GM12878 (cell line): Measurements from ENCODE around the gene LMAN1L. TPM values are rescaled to one million over a fixed set of nuclear protein-coding genes. Genes with fewer than 3 reads are reported as not detected.

ENCODE experiments used
- ATAC-seq: fragments of 200-7000 bp; cut with Tn5 transposase; 3 replicates; pipeline ENCODE4 v1.9.1; 2020; ENCODE audit warnings: mild to moderate bottlenecking, moderate library complexity
- BruUV-seq: library from RNA; stranded (reverse); fragments of 400-500 nt; replicated peaks from 2 replicates; lab custom pipeline; 2021; lab: Mats Ljungman, UMichigan
- CTCF ChIA-PET: fragments of 300-600 bp; sonication (Branson Sonifier 250); formaldehyde crosslinking; extraction: SDS; loops from one replicate; lab custom pipeline; 2021; ENCODE audit warnings: inconsistent platforms; lab: Yijun Ruan, JAX
- POLR2A ChIA-PET: fragments of 350-600 bp; formaldehyde crosslinking; extraction: SDS; loops from one replicate; lab custom pipeline; 2021; ENCODE audit warnings: inconsistent platforms; lab: Charles Lee
- RAD21 ChIA-PET: fragments of 300-600 bp; sonication (Branson Sonifier 250); formaldehyde crosslinking; loops from one replicate; lab custom pipeline; 2023; ENCODE audit warnings: antibody characterized with exemption; ENCODE audit not compliant: unreplicated experiment; lab: Charles Lee
- SMC1A ChIA-PET: fragments of 300-600 bp; sonication (Branson Sonifier 250); formaldehyde crosslinking; loops from one replicate; lab custom pipeline; 2023; ENCODE audit not compliant: unreplicated experiment, uncharacterized antibody; lab: Charles Lee
- DNase-seq: peaks from one replicate; pipeline ENCODE4 v3.0.0-alpha.2; 2011; ENCODE audit warnings: low read depth, low spot score
- FAIRE-seq: peaks from 3 replicates; lab custom pipeline; 2011; peaks lifted over from hg19 to GRCh38; lab: Jason Lieb, UNC
- H2AFZ ChIP-seq: 2 replicates; pipeline ENCODE4 v1.6.0; 2011; ENCODE audit warnings: low read depth, low read length, control low read depth; ENCODE audit not compliant: control insufficient read depth
- H3K27ac ChIP-seq: 2 replicates; pipeline ENCODE4 v1.5.1; 2011; ENCODE audit warnings: control low read depth; ENCODE audit not compliant: control insufficient read depth, insufficient read depth
- H3K27me3 ChIP-seq, 2 experiments: replicated peaks in 1 of 2; 2 replicates each; pipeline versions ENCODE4 v1.6.0 to v1.6.1; 2011; ENCODE audit warnings: low read length in 1 of 2; ENCODE audit not compliant: control insufficient read depth in 2 of 2, insufficient read depth in 2 of 2
- H3K36me3 ChIP-seq, 2 experiments: 2 replicates each; pipeline ENCODE4 v1.5.1; 2011; ENCODE audit warnings: low read length in 1 of 2; ENCODE audit not compliant: control insufficient read depth in 2 of 2, insufficient read depth in 2 of 2
- H3K4me1 ChIP-seq: 2 replicates; pipeline ENCODE4 v1.6.1; 2011; ENCODE audit warnings: mild to moderate bottlenecking, low read length, moderate library complexity, mixed read lengths; ENCODE audit not compliant: control insufficient read depth, insufficient read depth
- H3K4me2 ChIP-seq: 2 replicates; pipeline ENCODE4 v1.6.0; 2011; ENCODE audit warnings: control low read depth; ENCODE audit not compliant: control insufficient read depth, insufficient read depth
- H3K4me3 ChIP-seq: fragments of 200-600 bp; sonication (generic); 2 replicates; pipeline ENCODE4 v1.5.1; 2016
- H3K79me2 ChIP-seq: 2 replicates; pipeline ENCODE4 v1.6.0; 2011; ENCODE audit warnings: low read length; ENCODE audit not compliant: control insufficient read depth, insufficient read depth
- H3K9ac ChIP-seq: 2 replicates; pipeline ENCODE4 v1.8.0; 2011; ENCODE audit warnings: low read length, control low read depth, mixed read lengths; ENCODE audit not compliant: control insufficient read depth, insufficient read depth
- H3K9me3 ChIP-seq: replicated peaks from 3 replicates; pipeline ENCODE4 v1.5.1; 2011; ENCODE audit warnings: mild to moderate bottlenecking, low read length; ENCODE audit not compliant: control insufficient read depth, insufficient read depth
- H4K20me1 ChIP-seq: 2 replicates; pipeline ENCODE4 v1.6.0; 2011; ENCODE audit not compliant: control insufficient read depth, insufficient read depth
- BHLHE40 ChIP-seq, 2 experiments: fragments of 450-650 bp in 1 of 2; IDR thresholded peaks; 2 replicates each; pipeline ENCODE4 v1.6.1; 2011 to 2017; ENCODE audit warnings: low read depth in 2 of 2, borderline replicate concordance in 1 of 2, improper control_type of control experiment in 1 of 2, low read length in 1 of 2, mild to moderate bottlenecking in 1 of 2
- BMI1 ChIP-seq: fragments of 450-650 bp; IDR thresholded peaks from 2 replicates; pipeline ENCODE4 v1.6.1; 2016; ENCODE audit warnings: mild to moderate bottlenecking, moderate library complexity, borderline replicate concordance
- CHD1 ChIP-seq: IDR thresholded peaks from 2 replicates; pipeline ENCODE4 v1.6.1; 2012; ENCODE audit warnings: low read depth, low read length, improper control_type of control experiment
- CREB1 ChIP-seq: IDR thresholded peaks from 2 replicates; pipeline ENCODE4 v1.6.1; 2012; ENCODE audit warnings: low read depth, mild to moderate bottlenecking, inconsistent platforms
- EED ChIP-seq: sonication (generic); IDR thresholded peaks from 2 replicates; pipeline ENCODE4 v1.6.1; 2016; ENCODE audit warnings: antibody characterized with exemption, low read depth
- EP300 ChIP-seq, 2 experiments: fragments of 150-350 bp in 1 of 2; IDR thresholded peaks; 2 replicates each; pipeline ENCODE4 v1.6.1; 2011 to 2012; ENCODE audit warnings: low read depth in 2 of 2, low read length in 2 of 2, borderline replicate concordance in 1 of 2, improper control_type of control experiment in 1 of 2, inconsistent platforms in 1 of 2; ENCODE audit not compliant: control insufficient read depth in 1 of 2
- GABPA ChIP-seq: IDR thresholded peaks from 2 replicates; pipeline ENCODE4 v1.6.1; 2014; ENCODE audit warnings: antibody characterized with exemption, low read depth, mild to moderate bottlenecking, inconsistent platforms
- IKZF1 ChIP-seq: fragments of 450-650 bp; conservative IDR thresholded peaks from 2 replicates; pipeline ENCODE4 v1.6.1; 2017; ENCODE audit warnings: antibody characterized with exemption, mild to moderate bottlenecking
- JUND ChIP-seq: IDR thresholded peaks from 2 replicates; pipeline ENCODE4 v1.6.1; 2012; ENCODE audit warnings: low read depth, mild to moderate bottlenecking, low read length, improper control_type of control experiment, moderate library complexity
- LARP7 ChIP-seq: fragments of 450-650 bp; IDR thresholded peaks from 2 replicates; pipeline ENCODE4 v1.6.1; 2017; ENCODE audit warnings: mild to moderate bottlenecking
- NR2C1 ChIP-seq: fragments of 450-650 bp; IDR thresholded peaks from 2 replicates; pipeline ENCODE4 v1.6.1; 2017; ENCODE audit warnings: antibody characterized with exemption, mild to moderate bottlenecking, moderate library complexity
- PAX5 ChIP-seq: IDR thresholded peaks from 2 replicates; pipeline ENCODE4 v1.6.1; 2011; ENCODE audit warnings: low read depth, low read length, borderline replicate concordance
- RELB ChIP-seq: fragments of 450-650 bp; IDR thresholded peaks from 2 replicates; pipeline ENCODE4 v1.6.1; 2017; ENCODE audit warnings: low read depth, mild to moderate bottlenecking, moderate library complexity
- RUNX3 ChIP-seq: IDR thresholded peaks from 2 replicates; pipeline ENCODE4 v1.6.1; 2012; ENCODE audit warnings: low read length, inconsistent platforms
- SIN3A ChIP-seq: IDR thresholded peaks from 2 replicates; pipeline ENCODE4 v1.6.1; 2012; ENCODE audit warnings: low read depth, low read length, improper control_type of control experiment
- STAT1 ChIP-seq: fragments of 450-650 bp; conservative IDR thresholded peaks from 2 replicates; pipeline ENCODE4 v1.6.1; 2014; ENCODE audit warnings: antibody characterized with exemption, mild to moderate bottlenecking
- ZNF24 ChIP-seq: fragments of 450-650 bp; IDR thresholded peaks from 2 replicates; pipeline ENCODE4 v1.6.1; 2017; ENCODE audit warnings: antibody characterized with exemption, mild to moderate bottlenecking
- ZSCAN29 ChIP-seq: fragments of 450-650 bp; IDR thresholded peaks from 2 replicates; pipeline ENCODE4 v1.6.1; 2017; ENCODE audit warnings: mild to moderate bottlenecking, moderate library complexity
- WGBS: methylation state at CpG from one replicate; pipeline ENCODE4 v1.1.6; 2016; ENCODE audit warnings: low lambda C conversion rate; ENCODE audit not compliant: insufficient replicate concordance, insufficient coverage; ENCODE audit errors: missing lambda C conversion rate; 5-methylcytosine and 5-hydroxymethylcytosine counted together
- in situ Hi-C: fragments of 300-500 bp; cut with MboI; formaldehyde crosslinking; loops from 9 replicates; pipeline ENCODE4 v1.14.3; 2018; ENCODE audit warnings: mixed read lengths
- intact Hi-C: fragments of 100-400 bp; cut with micrococcal nuclease; formaldehyde crosslinking; loops from one replicate; pipeline ENCODE4 v1.14.2; 2022; ENCODE audit not compliant: unreplicated experiment
- polyA plus RNA-seq, 11 experiments: library from polyadenylated mRNA; depleted of rRNA in 4 of 11; unstranded in 6 of 11; stranded (reverse) in 5 of 11; fragments of >200 nt; fragmentation: Nextera tagmentation in 4 of 11; fragmentation: Illumina TruSeq in 1 of 11; extraction: Ambion mirVana in 4 of 11; extraction: Trizol in 1 of 11; gene quantifications; 1 replicate in 1 of 11; 2 replicates in 10 of 11; pipeline versions ENCODE4 v1.2.1 to v1.2.3, GENCODE V29; 2011 to 2016; ENCODE audit warnings: inconsistent platforms in 2 of 11, missing spikeins in 2 of 11, low read depth in 1 of 11
- total RNA-seq, 4 experiments: library from RNA; depleted of rRNA in 3 of 4; stranded (reverse); fragments of >200 nt in 3 of 4; fragmentation: Illumina TruSeq in 1 of 4; extraction: Trizol in 1 of 4; gene quantifications; 2 replicates each; pipeline versions ENCODE4 v1.2.1 to v1.2.3, GENCODE V29; 2013 to 2021

LMAN1L gene
- total and polyA plus RNA-seq, 10 of the 15 experiments (the other 5 are each of a cell fraction or from before 2014, with no cell fraction given), result not detected

GRCh38 chr15:74799856-74800558 is 12.6 kb upstream of the LMAN1L start:
- Histone ChIP-seq H3K79me2 (peaks cover 38% of the 10 kb centered on the region), H3K4me1 (peaks cover 38% of the 10 kb centered on the region), H3K9me3 (no peaks in the 10 kb centered on the region), H3K4me2 (no peak overlapping the region), H3K27ac (peak overlapping the region; percentile 39), H3K27me3 (no peaks in the 10 kb centered on the region), H4K20me1 (peaks cover 6% of the 10 kb centered on the region), H3K9ac (no peak overlapping the region), H3K4me3 (no peak overlapping the region), H3K36me3 (peaks cover 51 to 63% of the 10 kb centered on the region in 2 experiments), H2AFZ (no peak overlapping the region)
- ChIA-PET CTCF (interaction anchor here (0.5 to 25.9 kb wide), 26 partner anchors 8 to 425 kb away, joined by 3 to 1288 read pairs (median 3); partner anchors contain the start of gene CSK), RAD21 (interaction anchor here (0.6 to 22.9 kb wide), 7 partner anchors 10 to 185 kb away, joined by 3 to 1186 read pairs (median 4); partner anchors contain the start of genes CLK3, CSK and FAM219B), POLR2A (interaction anchor here (1.3 to 5.3 kb wide), 6 partner anchors 10 to 28 kb away, joined by 6 to 59 read pairs (median 18); partner anchors contain the start of gene CSK), SMC1A (interaction anchor here (0.6 to 15.7 kb wide), 9 partner anchors 11 to 827 kb away, joined by 3 to 811 read pairs (median 6); partner anchors contain the start of gene CSK)
- DNase-seq (peak; percentile 76), FAIRE-seq (peak; percentile 99), ATAC-seq (peak; percentile 94)
- no TSS peak for BruUV-seq
- in situ Hi-C loops, result no loop called here
- WGBS, result 21% methylated on average over 15 of the region's 18 CpGs
- intact Hi-C loops, result loop anchor here (1.0 to 5.0 kb wide), 6 partner anchors 11 to 165 kb away; partner anchors contain the start of gene ULK3
- TF ChIP-seq GABPA, result no peak
- peak; percentile 81 for TF ChIP-seq STAT1
- TF ChIP-seq BHLHE40 (IDR thresholded peaks at IDR 0.05; ENCODE audit: borderline replicate concordance in 1 of 2, low read depth in 2 of 2, low read length in 1 of 2), result peak; percentile 32 to 66; a peak in 2 of 4 replicates
- 0 out of 2 replicates have a peak, but pooled peaks have one; percentile 11 for TF ChIP-seq PAX5
- TF ChIP-seq ZSCAN29, result 0 out of 2 replicates have a peak, but pooled peaks have one; percentile 43
- TF ChIP-seq CHD1, result no peak
- peak; percentile 88 for TF ChIP-seq IKZF1
- peak; percentile 87 for TF ChIP-seq RELB
- peak; percentile 54; the same call in 1 of the 2 replicates for TF ChIP-seq LARP7
- TF ChIP-seq CREB1, result peak; percentile 84
- no peak for TF ChIP-seq JUND
- peak; percentile 77 for TF ChIP-seq ZNF24
- TF ChIP-seq NR2C1, result peak; percentile 57
- peak; percentile 71; the same call in 1 of the 2 replicates for TF ChIP-seq SIN3A
- TF ChIP-seq RUNX3, result peak; percentile 84
- TF ChIP-seq EP300 (IDR thresholded peaks at IDR 0.05; ENCODE audit: borderline replicate concordance in 1 of 2, control insufficient read depth in 1 of 2, low read depth in 2 of 2, low read length in 2 of 2), result 0 out of 4 replicates have a peak, but pooled peaks of 1 of the 2 experiments have one; percentile 60
- TF ChIP-seq BMI1, result no peak
- 0 out of 2 replicates have a peak, but pooled peaks have one; percentile 32 for TF ChIP-seq EED
